HG02610 (cell line): Measurements from ENCODE around the gene CYP3A7.
"Not testable (repeated sequence)": the region's sequence is repeated elsewhere in the genome, so short reads cannot be mapped to it uniquely, and the experiment has no call there.

Experiments used
- ATAC-seq: cut with Tn5 transposase; IDR thresholded peaks from one replicate; pipeline ENCODE4 v1.9.1; 2021; ENCODE audit warnings: mild to moderate bottlenecking, moderate library complexity; ENCODE audit not compliant: unreplicated experiment

CYP3A7 gene

GRCh38 chr7:99742737-99743394 is 7.9 kb upstream of the CYP3A7 start:
- no peak for ATAC-seq

DNA sequence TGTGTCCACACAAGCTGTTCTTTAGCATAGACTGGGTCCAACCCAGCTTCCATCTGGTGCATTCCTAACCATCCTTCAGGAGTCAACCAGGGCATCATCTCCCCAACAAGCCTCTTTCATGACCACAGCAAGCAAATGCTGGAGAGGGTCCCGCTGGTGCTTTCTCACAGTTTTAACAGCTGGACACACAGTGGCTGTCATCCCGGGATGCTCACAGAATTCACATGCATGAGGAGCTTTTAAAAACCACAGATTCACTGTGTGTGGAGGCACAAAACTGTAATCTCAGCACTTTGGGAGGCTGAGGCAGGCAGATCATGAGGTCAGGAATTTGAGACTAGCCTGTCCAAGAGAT is 6.4 kb upstream of the CYP3A7 start:
- ATAC-seq: no peak

GRCh38 chr7:99740573-99741440 is 5.8 kb upstream of the CYP3A7 start:
- no peak for ATAC-seq

- ATAC-seq: no peak
Observed at GRCh38 chr7:99739699-99740572, 4.9 kb upstream of the CYP3A7 start.

GRCh38 chr7:99737726-99738125 is 2.7 kb upstream of the CYP3A7 start:
- ATAC-seq: no peak

- ATAC-seq: not testable (repeated sequence)
Observed at GRCh38 chr7:99736667-99737066, 1.7 kb upstream of the CYP3A7 start.

GRCh38 chr7:99733448-99733847 is 1.5 kb downstream of the CYP3A7 start:
- ATAC-seq: no peak

GRCh38 chr7:99733003-99733402 is 2.0 kb downstream of the CYP3A7 start:
- ATAC-seq: no peak

- no peak for ATAC-seq
Observed at GRCh38 chr7:99731638-99732374, 3.2 kb downstream of the CYP3A7 start.

DNA sequence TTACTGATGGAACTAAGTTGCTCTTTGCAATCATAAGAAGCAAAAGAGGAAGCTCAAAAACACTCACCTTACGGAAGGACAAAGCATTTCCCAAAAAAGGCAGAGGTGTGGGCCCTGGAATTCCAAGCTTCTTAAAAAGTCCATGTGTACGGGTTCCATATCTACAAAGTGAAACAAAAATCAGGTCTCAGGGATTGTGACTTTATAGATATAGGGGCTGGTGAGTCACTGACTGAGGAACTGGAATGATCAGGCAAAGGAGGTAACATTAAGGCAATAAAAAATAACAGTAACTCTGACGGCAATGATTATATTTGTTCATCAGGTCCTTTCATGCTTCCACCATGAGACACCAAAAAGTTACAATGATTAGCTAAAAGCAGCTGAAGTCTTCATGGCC is 4.0 kb downstream of the CYP3A7 start:
- no peak for ATAC-seq

DNA sequence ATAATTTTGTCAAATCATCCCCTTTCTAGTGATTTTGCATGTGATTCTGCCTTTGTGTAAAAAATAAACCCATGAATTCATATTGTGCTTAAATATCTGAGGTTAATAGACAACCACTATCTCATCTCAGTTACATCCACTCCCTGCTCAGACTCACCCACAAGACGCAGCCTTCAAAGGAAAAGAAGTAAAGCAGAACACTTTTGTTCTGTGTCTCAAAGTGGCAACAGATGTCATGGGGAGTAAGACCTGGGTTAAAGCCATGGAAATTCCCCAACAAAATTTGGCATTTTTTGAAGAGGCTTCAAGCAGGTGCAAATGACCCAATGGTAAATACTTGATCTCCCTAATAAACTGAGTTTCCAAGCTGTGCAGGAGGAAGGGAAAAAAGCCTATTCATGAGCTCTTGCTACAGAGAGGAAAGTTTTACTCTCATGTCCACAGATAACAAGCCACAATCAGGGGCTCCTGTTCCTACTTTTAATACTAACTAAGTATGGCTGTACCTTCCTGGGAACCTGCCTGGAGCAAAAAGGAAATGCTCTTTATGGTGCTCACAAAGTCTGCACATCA is 4.7 kb downstream of the CYP3A7 start:
- ATAC-seq: peak; percentile 66

DNA sequence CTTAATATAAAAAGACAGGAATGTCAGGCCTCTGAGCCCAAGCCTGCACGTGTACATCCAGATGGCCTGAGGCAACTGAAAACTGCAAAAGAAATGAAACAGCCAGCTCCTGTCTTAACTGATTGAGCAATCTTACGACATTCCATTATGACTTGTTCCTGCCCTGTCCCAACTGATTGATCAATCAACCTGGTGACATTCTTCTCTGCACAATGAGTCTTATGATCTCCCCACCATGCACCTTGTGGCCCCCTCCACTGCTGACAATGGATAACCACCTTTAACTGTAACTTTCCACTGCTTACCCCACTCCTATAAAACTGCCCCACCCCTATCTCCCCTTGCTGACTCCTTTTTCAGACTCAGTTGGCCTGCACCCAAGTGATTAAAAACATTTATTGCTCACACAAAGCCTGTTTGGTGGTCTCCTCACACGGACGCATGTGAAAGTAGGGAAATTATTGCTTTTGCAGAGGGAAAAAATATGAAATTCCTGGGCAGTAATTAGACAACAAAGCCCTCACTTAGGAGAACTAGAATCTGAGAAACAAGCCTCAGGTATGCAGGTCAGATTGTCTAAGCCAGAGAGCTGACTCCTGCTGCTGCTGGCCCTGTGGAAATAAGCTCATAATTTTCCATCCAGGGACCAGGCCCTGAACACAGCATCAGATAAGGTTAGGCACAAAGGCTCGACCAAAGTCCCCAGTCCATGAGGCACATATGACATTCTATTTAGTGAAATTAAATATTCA is 5.3 kb downstream of the CYP3A7 start:
- ATAC-seq: no peak

DNA sequence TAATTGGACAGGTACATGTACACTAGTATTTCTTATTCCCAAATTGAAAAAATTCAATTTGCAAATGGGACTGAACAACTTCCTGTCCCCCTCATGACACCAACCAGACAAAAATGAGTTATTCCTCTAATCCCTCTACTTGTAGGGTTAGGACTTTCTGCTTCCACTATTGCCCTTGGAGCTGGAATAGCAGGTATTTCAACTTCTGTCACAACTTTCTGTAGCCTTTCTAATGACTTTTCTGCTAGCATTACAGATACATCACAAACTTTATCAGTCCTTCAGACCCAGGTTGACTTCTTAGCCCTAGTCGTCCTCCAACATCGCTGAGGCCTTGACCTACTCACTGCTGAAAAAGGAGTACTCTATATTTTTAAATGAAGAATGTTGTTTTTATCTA is 6.4 kb downstream of the CYP3A7 start:
- ATAC-seq: no peak

DNA sequence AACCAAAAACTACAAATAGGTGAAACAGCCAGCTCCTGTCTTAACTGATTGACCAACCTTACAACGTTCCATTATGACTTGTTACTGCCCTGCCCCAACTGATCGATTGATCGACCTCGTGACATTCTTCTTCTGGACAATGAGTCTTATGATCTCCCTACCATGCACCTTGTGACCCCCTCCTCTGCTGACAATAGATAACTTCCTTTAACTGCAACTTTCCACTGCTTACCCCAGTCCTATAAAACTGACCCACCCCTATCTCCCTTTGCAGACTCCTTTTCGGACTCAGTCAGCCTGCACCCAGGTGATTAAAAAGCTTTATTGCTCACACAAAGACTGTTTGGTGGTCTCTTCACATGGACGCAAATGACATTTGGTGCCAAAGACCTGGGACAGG is 11.8 kb downstream of the CYP3A7 start:
- not testable (repeated sequence) for ATAC-seq

DNA sequence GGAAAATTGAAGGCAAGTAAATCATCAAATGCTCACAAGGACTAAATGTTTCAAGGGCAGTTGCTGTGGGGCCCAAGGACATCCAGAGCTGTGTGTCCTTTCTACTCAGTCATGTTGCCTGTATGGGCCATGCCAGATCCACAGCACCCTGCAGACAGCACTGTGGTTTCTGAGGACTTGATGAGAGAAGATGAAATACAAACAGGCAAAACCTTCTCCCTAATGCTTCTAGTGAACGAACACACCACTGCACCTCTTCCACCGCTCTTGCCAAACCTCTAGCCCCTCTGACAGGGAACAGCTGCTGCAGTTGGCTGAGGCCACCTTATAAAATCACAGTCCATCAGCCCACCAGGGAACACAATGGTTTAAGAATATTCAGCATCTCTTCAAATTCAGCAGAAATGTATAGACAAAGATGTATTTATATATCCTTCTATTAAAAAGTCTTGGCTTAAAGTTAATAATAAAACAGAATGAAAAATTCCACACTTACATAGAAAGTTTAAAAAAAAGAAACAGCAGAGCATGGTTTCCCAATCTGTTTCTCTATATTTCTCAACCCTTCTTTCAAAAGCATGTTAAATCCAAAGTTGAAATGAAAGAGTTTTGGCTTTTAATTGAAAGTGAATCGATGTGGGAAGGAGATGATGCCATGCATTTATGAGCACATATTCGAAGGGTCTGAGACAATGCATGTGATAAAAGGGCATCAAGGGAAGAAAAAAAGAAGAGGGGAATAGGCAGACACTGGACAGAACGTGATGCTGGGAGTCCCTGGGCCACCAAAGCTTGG is 14.0 kb downstream of the CYP3A7 start:
- ATAC-seq: no peak

- ATAC-seq: no peak
Observed at GRCh38 chr7:99719996-99720769, 14.8 kb downstream of the CYP3A7 start.

DNA sequence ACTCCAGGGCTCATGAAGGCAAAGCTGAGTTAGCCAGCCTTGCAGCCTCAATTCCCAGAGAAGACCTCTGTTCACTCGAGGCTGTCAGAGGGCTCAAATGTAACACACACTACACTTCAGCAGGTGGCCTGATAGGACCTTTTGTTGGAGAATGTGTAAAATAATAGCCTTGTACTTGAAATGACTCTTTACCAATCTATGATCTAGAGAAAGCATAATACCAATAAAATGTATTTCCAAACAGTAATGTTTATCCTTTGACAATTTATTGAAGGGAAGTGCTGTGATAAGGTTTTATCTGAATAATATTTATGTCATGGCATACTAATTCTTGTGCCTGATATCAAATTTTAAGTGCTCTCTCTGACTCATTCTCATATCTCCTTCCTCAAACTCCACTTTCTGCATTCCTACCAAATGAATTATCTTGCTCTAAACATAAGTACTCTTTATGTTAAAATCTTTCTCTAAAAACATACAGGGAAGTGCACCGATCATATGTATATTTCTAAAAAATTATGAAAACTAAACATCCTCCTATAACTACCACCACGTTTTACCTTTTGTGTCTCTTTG is 20.9 kb downstream of the CYP3A7 start:
- no peak for ATAC-seq
